ENCODE data around the gene APPL2. TPM values are rescaled to one million over a fixed set of nuclear protein-coding genes. Genes with fewer than 3 reads are reported as not detected.

APPL2 gene
- total and polyA plus RNA-seq, 2 donors (not counting 1 experiment from before 2014, with no cell fraction given): 20.5 to 58.3 TPM

- Mint-ChIP-seq H3K27me3 (no peaks in the 10 kb centered on the region), H3K4me1 (no peaks in the 10 kb centered on the region), H3K9me3 (ENCODE audit: insufficient read depth) (no peaks in the 10 kb centered on the region), H3K27ac (no peak overlapping the region), H3K4me3 (no peak overlapping the region)
- ChIA-PET CTCF (no interaction called here), POLR2A (no interaction called here)
- DNase-seq (no peak), ATAC-seq (ENCODE audit: low read depth) (no peak)
- Histone ChIP-seq H3K27me3 (replicated peaks in 1 of 4; ENCODE audit: control extremely low read depth in 1 of 4, control insufficient read depth in 3 of 4, insufficient read depth in 4 of 4, low read length in 3 of 4) (no peaks in the 10 kb centered on the region), H3K79me2 (ENCODE audit: control insufficient read depth, insufficient read depth, low read length) (no peaks in the 10 kb centered on the region), H4K20me1 (ENCODE audit: control insufficient read depth, insufficient read depth, low read length, poor library complexity, severe bottlenecking) (no peaks in the 10 kb centered on the region), H3K4me2 (replicated peaks; ENCODE audit: low read depth, low read length, poor library complexity, severe bottlenecking) (no peak overlapping the region), H3K27ac (ENCODE audit: low read length in 2 of 2) (no peak overlapping the region), H3K4me1 (ENCODE audit: control insufficient read depth in 2 of 2, insufficient read depth in 2 of 2, low read length in 2 of 2) (no peaks in the 10 kb centered on the region), H3K9ac (ENCODE audit: low read length) (no peak overlapping the region), H2AFZ (ENCODE audit: insufficient read depth, low read depth, low read length, poor library complexity, severe bottlenecking) (no peak overlapping the region), H3K9me3 (ENCODE audit: control extremely low read depth in 1 of 3, control insufficient read depth in 2 of 3, insufficient read depth in 1 of 3, low read length in 2 of 3) (no peaks in the 10 kb centered on the region), H3K4me3 (ENCODE audit: control extremely low read depth in 1 of 5, extremely low read depth in 1 of 5, insufficient read depth in 1 of 5, low read depth in 2 of 5, low read length in 4 of 5) (no peak overlapping the region), H3K36me3 (replicated peaks in 1 of 2; ENCODE audit: control extremely low read depth in 1 of 2, control insufficient read depth in 1 of 2, extremely low read depth in 1 of 2, insufficient read depth in 2 of 2, low read length in 1 of 2) (peaks cover 5 to 62% of the 10 kb centered on the region in 2 experiments)
- 98% methylated on average over 8 of the region's 16 CpGs for WGBS (ENCODE audit: insufficient coverage)
- no peak for TF ChIP-seq CTCF (IDR thresholded peaks at IDR 0.05)
- TF ChIP-seq EZH2 (IDR thresholded peaks at IDR 0.05; ENCODE audit: borderline replicate concordance, insufficient read depth, low read depth, low read length, poor library complexity, severe bottlenecking): no peak
- intact Hi-C loops (cut with micrococcal nuclease): no loop called here
Measured at GRCh38 chr12:105206686-105207374, 29.1 kb downstream of the APPL2 start.

GRCh38 chr12:105205322-105206048 is 30.5 kb downstream of the APPL2 start:
- H3K27me3 Mint-ChIP-seq: no peaks in the 10 kb centered on the region
- Histone ChIP-seq H3K27me3 (replicated peaks in 1 of 4; ENCODE audit: control extremely low read depth in 1 of 4, control insufficient read depth in 3 of 4, insufficient read depth in 4 of 4, low read length in 3 of 4) (no peaks in the 10 kb centered on the region), H3K9me3 (ENCODE audit: control extremely low read depth in 1 of 3, control insufficient read depth in 2 of 3, insufficient read depth in 1 of 3, low read length in 2 of 3) (no peaks in the 10 kb centered on the region), H3K36me3 (replicated peaks in 1 of 2; ENCODE audit: control extremely low read depth in 1 of 2, control insufficient read depth in 1 of 2, extremely low read depth in 1 of 2, insufficient read depth in 2 of 2, low read length in 1 of 2) (peaks cover 5 to 56% of the 10 kb centered on the region in 2 experiments), H3K79me2 (ENCODE audit: control insufficient read depth, insufficient read depth, low read length) (no peaks in the 10 kb centered on the region), H3K9ac (ENCODE audit: low read length) (no peak overlapping the region), H3K4me2 (replicated peaks; ENCODE audit: low read depth, low read length, poor library complexity, severe bottlenecking) (no peak overlapping the region), H3K27ac (ENCODE audit: low read length in 2 of 2) (no peak overlapping the region), H3K4me1 (ENCODE audit: control insufficient read depth in 2 of 2, insufficient read depth in 2 of 2, low read length in 2 of 2) (no peaks in the 10 kb centered on the region), H2AFZ (ENCODE audit: insufficient read depth, low read depth, low read length, poor library complexity, severe bottlenecking) (no peak overlapping the region), H3K4me3 (ENCODE audit: control extremely low read depth in 1 of 5, extremely low read depth in 1 of 5, insufficient read depth in 1 of 5, low read depth in 2 of 5, low read length in 4 of 5) (no peak overlapping the region), H4K20me1 (ENCODE audit: control insufficient read depth, insufficient read depth, low read length, poor library complexity, severe bottlenecking) (no peaks in the 10 kb centered on the region)
- CTCF ChIA-PET: no interaction called here
- ATAC-seq (ENCODE audit: low read depth) (no peak), DNase-seq (no peak)
- intact Hi-C loops (cut with micrococcal nuclease): no loop called here
- POLR2A ChIA-PET: no interaction called here
- H3K4me3 Mint-ChIP-seq: no peak overlapping the region
- TF ChIP-seq CTCF (IDR thresholded peaks at IDR 0.05) (no peak), EZH2 (IDR thresholded peaks at IDR 0.05; ENCODE audit: borderline replicate concordance, insufficient read depth, low read depth, low read length, poor library complexity, severe bottlenecking) (no peak)
- no peak overlapping the region for H3K27ac Mint-ChIP-seq
- no peaks in the 10 kb centered on the region for H3K4me1 Mint-ChIP-seq
- H3K9me3 Mint-ChIP-seq (ENCODE audit: insufficient read depth): no peaks in the 10 kb centered on the region
- WGBS (ENCODE audit: insufficient coverage): 100% methylated on average over 9 of the region's 10 CpGs

All from B cell (primary cell).